ENCODE data around the gene MAF.

The MAF gene

DNA sequence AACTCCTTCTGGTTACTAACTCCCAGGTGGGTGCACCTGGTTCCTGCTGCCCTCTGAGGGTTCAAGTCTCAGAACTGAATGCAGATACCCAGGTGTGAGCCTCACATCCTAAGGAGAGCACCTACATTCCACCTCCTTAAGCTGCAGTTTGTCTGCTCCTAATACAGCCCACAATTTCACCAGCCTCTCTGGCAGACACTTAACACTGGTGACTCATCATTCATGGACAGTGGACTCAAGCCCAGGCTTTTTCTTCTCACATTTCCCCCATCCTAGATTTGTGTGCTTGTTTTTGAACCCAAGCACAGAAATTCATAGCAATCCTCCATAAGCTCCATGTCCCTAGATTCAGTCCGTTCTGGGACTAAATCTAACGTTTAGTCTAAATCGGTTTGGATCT is 7.0 kb upstream of the MAF start:
- TF ChIP-seq, protein P1, sequence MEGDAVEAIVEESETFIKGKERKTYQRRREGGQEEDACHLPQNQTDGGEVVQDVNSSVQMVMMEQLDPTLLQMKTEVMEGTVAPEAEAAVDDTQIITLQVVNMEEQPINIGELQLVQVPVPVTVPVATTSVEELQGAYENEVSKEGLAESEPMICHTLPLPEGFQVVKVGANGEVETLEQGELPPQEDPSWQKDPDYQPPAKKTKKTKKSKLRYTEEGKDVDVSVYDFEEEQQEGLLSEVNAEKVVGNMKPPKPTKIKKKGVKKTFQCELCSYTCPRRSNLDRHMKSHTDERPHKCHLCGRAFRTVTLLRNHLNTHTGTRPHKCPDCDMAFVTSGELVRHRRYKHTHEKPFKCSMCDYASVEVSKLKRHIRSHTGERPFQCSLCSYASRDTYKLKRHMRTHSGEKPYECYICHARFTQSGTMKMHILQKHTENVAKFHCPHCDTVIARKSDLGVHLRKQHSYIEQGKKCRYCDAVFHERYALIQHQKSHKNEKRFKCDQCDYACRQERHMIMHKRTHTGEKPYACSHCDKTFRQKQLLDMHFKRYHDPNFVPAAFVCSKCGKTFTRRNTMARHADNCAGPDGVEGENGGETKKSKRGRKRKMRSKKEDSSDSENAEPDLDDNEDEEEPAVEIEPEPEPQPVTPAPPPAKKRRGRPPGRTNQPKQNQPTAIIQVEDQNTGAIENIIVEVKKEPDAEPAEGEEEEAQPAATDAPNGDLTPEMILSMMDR (IDR thresholded peaks at IDR 0.05; ENCODE audit: insufficient read depth, low read depth, low read length, missing control alignments) = no peak
- peak; percentile 81 for DNase-seq (ENCODE audit: low read depth)
- no peak overlapping the region for H3K4me3 ChIP-seq (ENCODE audit: low read length)

DNA sequence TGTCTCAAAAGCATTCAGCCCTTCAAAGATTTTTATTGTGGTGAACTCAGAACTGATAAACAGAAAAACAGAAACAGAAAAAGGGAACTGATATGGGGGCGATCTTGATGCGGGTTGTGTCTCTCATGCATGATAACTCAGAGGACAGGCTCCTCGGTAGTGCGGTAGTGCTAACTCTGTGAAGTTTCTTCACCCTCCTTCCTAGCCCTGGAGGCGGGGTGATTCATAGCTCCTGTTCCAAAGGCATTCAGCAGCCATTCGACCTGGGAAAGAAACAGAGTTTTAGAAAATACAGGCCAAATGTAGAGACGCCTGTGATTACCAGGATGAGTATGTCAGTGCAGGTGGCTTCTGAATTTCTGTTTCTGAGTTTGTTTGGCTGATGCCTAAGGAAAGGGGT is 5.5 kb upstream of the MAF start:
- TF ChIP-seq, protein P1 (IDR thresholded peaks at IDR 0.05; ENCODE audit: insufficient read depth, low read depth, low read length, missing control alignments) = no peak
- peak; percentile 89 for DNase-seq (ENCODE audit: low read depth)
- H3K4me3 ChIP-seq (ENCODE audit: low read length) = no peak overlapping the region

DNA sequence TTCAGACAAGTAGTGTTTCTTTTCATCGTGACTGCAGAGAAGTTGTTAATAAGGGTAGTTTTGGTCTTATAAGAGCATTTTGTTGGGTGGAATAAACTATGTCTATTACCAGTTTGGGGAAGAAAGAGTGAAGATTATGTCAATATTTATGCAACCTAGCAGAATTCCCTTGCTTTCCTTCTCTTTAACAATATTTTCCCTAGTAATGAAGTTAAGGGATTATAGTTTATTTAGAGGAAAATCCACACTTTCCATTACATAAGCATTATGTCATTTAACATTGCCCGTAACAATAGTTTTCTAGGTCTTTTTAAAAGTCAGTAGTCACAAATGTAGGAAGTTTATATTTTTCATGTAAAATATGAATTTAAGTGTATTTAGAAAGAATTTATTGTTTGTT is 2.5 kb upstream of the MAF start:
- H3K4me3 ChIP-seq (ENCODE audit: low read length) = no peak overlapping the region
- TF ChIP-seq, protein P1 (IDR thresholded peaks at IDR 0.05; ENCODE audit: insufficient read depth, low read depth, low read length, missing control alignments) = no peak

DNA sequence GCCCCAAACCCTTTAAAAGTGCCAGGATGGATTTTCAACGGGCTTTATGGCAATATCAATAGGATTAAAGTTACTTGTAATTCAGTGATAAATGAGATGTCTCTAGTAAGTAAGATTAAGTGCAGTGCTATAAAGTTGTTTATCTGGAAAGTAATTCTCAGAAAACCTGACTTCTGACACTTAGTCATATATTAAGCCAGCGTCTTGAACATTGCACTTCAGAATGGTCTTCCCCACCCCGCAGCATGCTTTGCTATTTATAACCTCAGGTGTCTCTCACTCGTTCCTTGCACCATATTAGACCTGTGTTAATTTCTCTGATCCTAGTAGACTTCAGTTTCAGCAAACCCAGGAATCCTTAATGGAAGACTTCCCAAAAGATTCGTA is 2.1 kb upstream of the MAF start:
- peak overlapping the region; percentile 78 for H3K4me3 ChIP-seq (ENCODE audit: low read length)
- TF ChIP-seq, protein P1 (IDR thresholded peaks at IDR 0.05; ENCODE audit: insufficient read depth, low read depth, low read length, missing control alignments) = no peak
- no peak for DNase-seq (ENCODE audit: low read depth)

More for the DNA sequence above, 2.5 kb upstream of the MAF start:
- DNase-seq (ENCODE audit: low read depth) = no peak

DNA sequence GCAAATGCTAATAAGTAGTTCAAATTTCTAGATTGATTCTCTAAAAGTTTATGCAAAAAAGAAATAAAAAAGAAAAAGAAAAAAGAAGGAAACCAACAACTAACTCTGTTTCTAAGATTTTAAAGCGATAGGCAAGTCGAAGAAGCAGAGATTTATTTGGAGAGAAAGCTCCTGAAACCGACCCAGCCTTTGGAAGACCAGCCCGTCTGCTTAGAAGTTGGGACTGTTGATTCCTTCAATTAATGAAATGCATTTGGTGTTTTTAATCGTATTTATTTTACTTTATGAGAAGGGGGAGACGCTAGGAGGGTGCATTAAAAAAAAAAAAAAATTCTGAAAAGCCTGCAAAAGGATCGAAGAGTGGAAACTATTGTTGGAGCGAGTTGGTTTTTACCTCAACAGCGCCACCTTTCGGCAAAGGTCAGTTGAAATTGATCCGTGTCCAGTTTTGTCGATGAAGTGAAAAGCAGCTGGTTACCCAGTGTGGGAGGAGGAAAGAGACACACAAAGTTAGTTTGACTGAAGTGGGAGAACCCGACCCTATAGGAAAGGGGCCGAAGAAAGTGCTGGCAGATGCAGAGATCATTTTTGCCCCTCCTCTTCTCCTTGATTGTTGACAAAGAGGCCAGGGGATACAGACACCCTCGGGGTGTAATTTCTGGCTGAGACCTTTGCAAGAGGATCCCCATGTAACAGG is 1.5 kb upstream of the MAF start:
- DNase-seq (ENCODE audit: low read depth) = peak; percentile 82
- TF ChIP-seq, protein P1 (IDR thresholded peaks at IDR 0.05; ENCODE audit: insufficient read depth, low read depth, low read length, missing control alignments) = peak; percentile 84
- peak overlapping the region; percentile 78 for H3K4me3 ChIP-seq (ENCODE audit: low read length)

DNA sequence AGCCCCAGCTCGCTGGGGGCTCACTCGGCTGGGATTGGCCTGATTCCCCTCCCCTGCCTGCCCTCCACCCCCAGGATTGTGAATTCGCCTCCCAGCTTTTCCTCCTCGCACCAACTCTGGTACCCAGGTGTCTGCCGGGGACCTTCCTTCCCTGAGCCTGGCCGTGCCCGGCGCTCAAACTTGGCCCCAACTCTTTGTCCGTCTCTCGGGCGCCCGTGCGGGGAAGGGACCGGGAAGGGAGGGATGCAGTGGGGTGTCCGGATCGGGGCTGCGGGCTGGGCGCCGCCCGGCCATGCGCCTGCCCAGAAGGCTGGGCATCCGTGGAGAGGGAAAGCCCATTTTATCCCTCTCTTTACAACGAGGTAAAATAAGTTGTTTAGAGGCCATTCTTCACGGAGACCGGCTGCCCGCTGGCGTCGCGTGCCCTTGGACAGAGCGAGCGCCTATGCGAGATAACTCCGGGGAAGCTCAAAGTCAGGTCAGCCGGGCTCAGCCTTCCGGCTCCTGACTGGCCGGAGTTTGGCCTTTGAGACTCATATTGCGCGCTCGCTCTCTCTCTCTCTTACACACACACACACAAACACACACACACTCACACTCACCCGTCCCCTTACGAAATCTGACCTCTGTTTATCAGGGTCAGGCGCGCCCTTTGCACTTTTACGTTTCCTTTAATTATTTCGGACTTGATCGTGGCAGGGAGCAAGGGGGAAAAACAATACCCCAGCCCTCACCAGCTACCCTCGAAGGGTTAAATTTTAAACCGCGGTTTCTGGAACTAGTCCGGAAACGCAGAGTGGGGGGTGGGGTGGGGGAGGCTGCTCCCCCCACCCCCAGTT is 774 bp upstream of the MAF start:
- DNase-seq (ENCODE audit: low read depth) = peak; percentile 27
- H3K4me3 ChIP-seq (ENCODE audit: low read length) = peak overlapping the region; percentile 78
- TF ChIP-seq, protein P1 (IDR thresholded peaks at IDR 0.05; ENCODE audit: insufficient read depth, low read depth, low read length, missing control alignments) = no peak
